ENCODE measurements around the gene PRKN.

GRCh38 chr6:162679681-162680080, 47.9 kb downstream of the PRKN start:
- TF ChIP-seq POLR2A (IDR thresholded peaks at IDR 0.05), result no peak
- no peak for TF ChIP-seq CTCF (IDR thresholded peaks at IDR 0.05 in 8 of 11, conservative IDR thresholded peaks at IDR 0.05 in 3 of 11)
